CD4-positive, alpha-beta T cell treated with Interleukin-15 for 1 hour (primary cell): ENCODE measurements around the gene CHKA.
A peak's percentile ranks its signal among the peaks of the same experiment; 100 is the strongest.
"Not testable (repeated sequence)": the region's sequence is repeated elsewhere in the genome, so short reads cannot be mapped to it uniquely, and the experiment has no call there.

ENCODE experiments used
- DNase-seq: peaks from one replicate; pipeline ENCODE4 v3.0.0-alpha.2; 2020

Gene CHKA

DNA sequence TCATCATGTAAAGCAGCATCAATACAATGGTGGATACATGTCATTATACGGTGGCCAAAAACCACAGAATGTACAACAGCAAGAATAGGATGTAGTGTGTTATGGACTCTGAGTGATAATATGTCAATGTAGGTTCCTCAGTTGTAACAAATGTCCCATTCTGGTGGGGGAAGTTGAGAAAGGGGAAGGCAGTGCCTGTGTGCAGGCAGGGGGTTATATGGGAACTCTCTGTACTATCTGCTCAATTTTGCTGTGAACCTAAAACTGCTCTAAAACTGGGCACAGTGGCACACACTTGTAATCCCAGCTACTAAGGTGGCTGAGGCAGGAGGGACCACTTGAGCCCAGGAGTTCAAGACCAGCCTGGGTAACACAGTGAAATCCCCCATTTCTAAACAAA lies 5.9 kb downstream of the CHKA start:
- DNase-seq = no peak

DNA sequence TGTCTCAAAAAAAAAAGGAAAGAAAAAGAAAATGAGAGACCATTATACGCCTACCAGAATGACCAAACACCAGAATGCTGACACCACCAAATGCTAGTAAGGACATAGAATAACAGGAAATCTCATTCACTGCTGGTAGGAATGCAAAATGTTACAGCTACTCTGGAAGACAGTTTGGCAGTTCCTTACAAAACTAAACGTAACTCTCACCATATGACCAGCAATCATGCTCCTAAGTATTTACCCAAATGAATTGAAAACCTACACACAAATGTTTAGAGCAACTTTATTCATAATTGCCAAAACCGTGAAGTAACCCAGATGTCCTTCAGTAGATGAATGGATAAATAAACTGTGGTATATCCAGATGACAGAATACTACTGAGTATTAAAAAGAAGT lies 7.2 kb downstream of the CHKA start:
- DNase-seq = no peak

- DNase-seq = no peak
These were observed 13.5 kb downstream of the CHKA start for GRCh38 chr11:68107689-68108088.

DNA sequence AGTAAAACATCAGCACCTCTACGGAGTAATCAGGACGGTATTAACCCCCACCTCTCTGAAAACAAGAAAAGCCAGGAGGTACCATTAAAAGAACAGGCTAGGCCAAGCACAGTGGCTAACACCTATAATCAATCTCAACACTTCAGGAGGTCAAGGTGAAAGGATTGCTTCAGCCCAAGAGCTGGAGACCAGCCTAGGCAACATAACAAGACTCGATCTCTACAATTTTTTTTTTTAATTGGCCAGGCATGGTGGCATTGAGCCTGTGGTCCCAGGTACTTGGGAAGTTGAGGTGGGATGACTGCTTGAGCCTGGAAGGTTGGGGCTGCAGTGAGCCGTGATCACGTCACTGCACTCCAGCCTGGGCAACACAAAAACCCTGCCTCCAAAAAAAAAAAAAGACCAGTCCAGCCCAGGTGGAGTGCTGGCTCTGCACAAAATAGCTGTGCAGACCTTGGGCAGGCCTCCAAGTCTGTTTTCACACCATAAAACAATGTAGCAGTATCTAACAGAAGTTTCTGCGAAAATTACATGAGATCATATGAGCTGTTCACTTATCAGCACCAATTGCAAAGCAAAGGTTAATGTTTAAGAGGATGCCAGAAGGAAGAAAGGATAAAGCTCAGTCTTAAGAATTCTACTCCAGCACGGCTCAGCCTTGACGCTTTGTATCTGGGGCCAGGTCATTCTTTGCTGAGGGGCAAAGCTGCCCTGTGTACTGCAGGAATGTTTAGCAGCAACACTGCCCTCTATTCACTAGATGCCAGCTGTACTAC lies 14.8 kb downstream of the CHKA start:
- no peak for DNase-seq

GRCh38 chr11:68099474-68100405 lies 21.4 kb downstream of the CHKA start:
- DNase-seq = peak; percentile 50

GRCh38 chr11:68099057-68099456 lies 22.1 kb downstream of the CHKA start:
- no peak for DNase-seq

DNA sequence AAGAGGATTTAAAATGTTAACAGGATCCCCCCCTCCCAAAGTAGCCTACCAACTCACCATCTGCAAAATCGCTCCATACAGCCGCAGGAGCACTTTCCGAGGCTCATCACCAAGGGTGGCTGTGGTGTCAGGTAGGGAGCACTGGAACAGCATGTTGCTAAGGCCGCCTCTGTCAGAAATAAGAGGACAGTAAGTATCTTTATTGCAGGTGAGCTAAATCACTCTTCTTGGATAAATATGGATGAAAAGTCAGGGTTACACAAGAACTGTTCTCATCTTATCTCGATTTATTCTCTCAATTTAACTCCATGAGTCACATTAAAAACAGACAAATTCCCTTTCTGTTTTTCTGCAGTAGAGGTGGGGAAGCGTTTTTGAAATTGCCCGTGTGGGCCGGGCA lies 24.2 kb downstream of the CHKA start:
- no peak for DNase-seq

DNA sequence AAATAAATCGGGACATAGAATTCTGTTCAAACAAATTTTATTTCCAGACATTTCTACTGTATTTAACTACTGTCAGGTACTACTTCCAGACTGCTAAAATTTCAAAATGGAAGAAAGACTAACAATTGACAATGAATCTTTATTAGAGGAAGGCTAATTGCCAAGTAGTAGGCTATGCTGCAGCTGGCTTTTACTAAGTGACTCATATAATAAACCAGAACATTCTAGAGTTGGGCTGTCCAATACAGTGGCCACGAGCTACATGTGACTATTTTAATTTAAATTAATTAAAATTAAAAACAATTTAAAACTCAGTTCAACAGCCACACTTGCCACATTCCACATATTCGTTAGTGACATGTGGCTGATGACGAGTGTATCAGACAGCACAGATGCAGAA lies 27.6 kb downstream of the CHKA start:
- no peak for DNase-seq

DNA sequence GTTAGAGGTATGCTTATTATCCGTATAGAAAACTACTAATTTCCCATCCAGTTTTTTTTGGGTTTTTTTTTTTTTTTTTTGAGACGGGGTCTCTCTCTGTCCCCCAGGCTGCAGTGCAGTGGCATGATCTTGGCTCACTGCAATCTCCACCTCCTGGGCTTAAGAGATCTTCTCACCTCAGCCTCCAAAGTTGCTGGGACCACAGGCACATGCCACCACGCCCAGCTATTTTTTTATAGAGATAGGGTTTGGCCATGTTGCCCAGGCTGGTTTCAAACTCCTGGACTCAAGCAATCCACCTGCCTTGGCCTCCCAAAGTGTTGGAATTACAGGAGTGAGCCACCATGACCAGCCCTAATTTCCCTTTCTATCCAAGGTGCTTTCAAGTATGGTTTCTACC lies 28.2 kb downstream of the CHKA start:
- not testable (repeated sequence) for DNase-seq

GRCh38 chr11:68092411-68092810 lies 28.8 kb downstream of the CHKA start:
- no peak for DNase-seq

GRCh38 chr11:68090706-68091105 lies 30.5 kb downstream of the CHKA start:
- peak; percentile 23 for DNase-seq

- no peak for DNase-seq
These were observed 30.9 kb downstream of the CHKA start for GRCh38 chr11:68090287-68090686.

- no peak for DNase-seq
These were observed 31.5 kb downstream of the CHKA start for GRCh38 chr11:68089679-68090078.

- DNase-seq = no peak
These were observed 37.7 kb downstream of the CHKA start for GRCh38 chr11:68083517-68083916.

- DNase-seq = no peak
These were observed 38.7 kb downstream of the CHKA start for GRCh38 chr11:68082481-68082880.

GRCh38 chr11:68081691-68082090 lies 39.5 kb downstream of the CHKA start:
- no peak for DNase-seq

DNA sequence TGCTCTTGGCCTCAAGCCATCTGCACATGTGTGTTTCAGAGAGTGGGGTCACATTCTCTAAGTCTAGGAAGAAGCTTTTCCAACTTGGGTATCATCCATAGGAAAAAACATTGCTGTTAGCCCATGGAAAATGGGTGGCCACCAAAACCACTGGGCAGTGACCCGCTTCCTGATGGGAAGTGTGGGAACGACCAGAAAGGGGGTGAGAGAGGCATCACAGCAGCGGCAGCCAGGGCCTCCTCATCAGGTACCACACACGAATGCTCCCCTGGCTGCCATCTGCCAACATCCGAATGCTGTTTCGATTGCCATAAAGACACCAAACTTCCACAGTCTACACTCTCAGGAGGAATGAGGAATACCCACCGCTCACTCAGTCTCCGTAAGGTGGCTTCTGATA lies 40.3 kb downstream of the CHKA start:
- no peak for DNase-seq

DNA sequence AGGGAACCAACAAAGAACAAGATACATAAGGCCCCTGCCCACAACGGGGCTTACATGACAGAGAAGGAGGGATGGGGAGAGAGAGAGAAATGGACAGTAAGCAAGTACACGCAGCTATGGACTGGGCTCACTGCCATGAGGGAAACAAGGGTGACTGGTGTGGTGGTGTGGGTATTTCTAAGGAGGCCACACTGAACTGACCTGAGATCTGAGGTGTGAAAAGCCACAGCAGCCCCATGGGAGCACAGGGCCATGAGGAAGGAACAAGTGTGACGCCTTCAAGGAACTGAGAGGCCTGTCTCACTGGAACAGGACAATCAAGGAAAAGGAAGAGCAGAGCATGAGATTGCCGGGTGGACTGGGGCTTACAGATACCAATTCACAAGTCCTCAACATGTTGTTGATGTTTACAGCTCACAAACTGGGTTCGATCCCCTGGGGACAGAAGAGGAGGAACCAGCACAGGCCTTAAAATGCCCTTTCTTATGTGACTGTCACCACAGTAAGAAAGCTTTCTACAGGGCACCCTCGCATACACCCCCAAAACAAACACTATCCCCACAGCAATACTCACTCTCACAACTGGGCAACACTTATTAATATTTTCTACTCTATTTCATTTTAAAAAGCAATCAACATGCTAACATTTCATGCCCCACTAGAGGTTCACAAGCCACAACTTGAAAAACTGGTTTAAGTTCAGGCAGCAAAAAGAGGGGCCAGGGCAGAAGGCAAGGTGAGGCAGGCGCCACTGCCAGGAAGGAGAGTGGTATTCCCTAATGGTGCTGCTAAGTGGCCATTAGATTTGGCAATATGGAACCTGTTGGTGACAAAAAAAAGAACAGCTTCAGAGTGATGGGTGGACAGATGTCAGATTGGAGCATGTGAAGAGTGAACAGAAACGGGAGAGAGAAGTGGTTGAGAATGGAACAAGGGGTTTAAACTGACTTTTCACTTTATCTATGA lies 43.3 kb downstream of the CHKA start:
- DNase-seq = no peak

DNA sequence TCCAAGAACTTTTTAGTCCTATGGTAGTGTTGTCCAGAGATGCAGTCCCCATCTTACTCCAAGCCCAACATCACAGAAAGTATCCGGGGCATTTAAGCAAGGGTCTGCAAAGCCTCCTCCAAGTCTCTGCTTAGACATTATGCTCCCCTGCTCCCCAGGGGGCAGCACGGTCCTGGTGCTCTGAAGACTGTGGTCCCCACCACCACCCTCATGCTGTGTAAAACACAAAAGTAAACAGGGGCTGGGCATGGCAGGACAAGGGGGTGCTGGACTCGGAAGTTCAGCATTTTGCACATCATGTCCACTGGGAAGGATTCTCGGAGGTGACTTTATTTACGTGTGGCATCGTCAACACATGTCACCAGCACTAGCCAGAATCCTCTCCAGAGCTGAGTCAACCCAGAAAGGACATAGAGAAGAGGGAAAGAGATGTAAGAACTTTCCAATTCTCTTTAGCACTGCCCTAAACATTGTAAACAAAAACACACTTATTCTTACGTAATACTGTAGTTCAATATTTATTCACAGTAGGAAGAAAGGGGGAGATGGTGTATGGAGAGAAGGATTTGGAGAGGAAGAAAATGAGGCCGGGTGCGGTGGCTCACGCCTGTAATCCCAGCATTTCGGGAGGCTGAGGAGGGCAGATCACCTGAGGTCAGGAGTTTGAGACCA lies 44.7 kb downstream of the CHKA start:
- DNase-seq = no peak

- no peak for DNase-seq
These were observed 46.4 kb downstream of the CHKA start for GRCh38 chr11:68074584-68075352.

GRCh38 chr11:68071281-68072048 lies 49.7 kb downstream of the CHKA start:
- no peak for DNase-seq
